Endothelial cell of umbilical vein (primary cell): ENCODE data around the gene F2. TPM values are rescaled to one million over a fixed set of nuclear protein-coding genes. Genes with fewer than 3 reads are reported as not detected.

Experiments
- BruUV-seq: library from RNA; stranded (reverse); fragments of 400-500 nt; replicated peaks from 2 replicates; lab custom pipeline; 2021; lab: Mats Ljungman, UMichigan
- CTCF ChIA-PET: fragments of 300-600, 350-600 bp; sonication (Branson Sonifier 250); formaldehyde crosslinking; loops from one replicate; lab custom pipeline; 2021; ENCODE audit warnings: antibody characterized with exemption, inconsistent platforms; lab: Charles Lee
- POLR2A ChIA-PET: fragments of 300-600, 350-600 bp; sonication (Branson Sonifier 250); formaldehyde crosslinking; loops from one replicate; lab custom pipeline; 2021; ENCODE audit warnings: antibody characterized with exemption, inconsistent platforms; lab: Charles Lee
- DNase-seq: peaks from one replicate; pipeline ENCODE4 v3.0.0-alpha.2; 2011; ENCODE audit warnings: low read depth, low spot score
- FAIRE-seq: peaks from 2 replicates; lab custom pipeline; 2011; peaks lifted over from hg19 to GRCh38; lab: Jason Lieb, UNC
- H2AFZ ChIP-seq: 2 replicates; pipeline ENCODE4 v1.6.0; 2012; ENCODE audit warnings: low read depth, low read length, control low read depth, inconsistent platforms
- H3K27ac ChIP-seq: 2 replicates; pipeline ENCODE4 v1.5.1; 2011; ENCODE audit warnings: low read depth, mild to moderate bottlenecking, control low read depth, low read length, moderate library complexity; ENCODE audit not compliant: insufficient read depth
- H3K27me3 ChIP-seq, 2 experiments: 2 replicates each; pipeline versions ENCODE4 v1.6.0 to v1.6.1; 2011; ENCODE audit warnings: low read length in 2 of 2, mixed read lengths in 1 of 2; ENCODE audit not compliant: control insufficient read depth in 2 of 2, insufficient read depth in 2 of 2
- H3K36me3 ChIP-seq, 2 experiments: 2 replicates in 1 of 2; 3 replicates in 1 of 2; pipeline ENCODE4 v1.5.1; 2011; ENCODE audit warnings: low read length in 2 of 2, mild to moderate bottlenecking in 1 of 2, moderate library complexity in 1 of 2; ENCODE audit not compliant: control insufficient read depth in 2 of 2, insufficient read depth in 2 of 2; ENCODE audit errors: extremely low read depth in 1 of 2
- H3K4me1 ChIP-seq: 3 replicates; pipeline ENCODE4 v1.5.1; 2011; ENCODE audit warnings: mild to moderate bottlenecking, low read length; ENCODE audit not compliant: control insufficient read depth, insufficient read depth; ENCODE audit errors: extremely low read depth
- H3K4me2 ChIP-seq: 2 replicates; pipeline ENCODE4 v1.6.1; 2011; ENCODE audit warnings: low read length, control low read depth, mixed read lengths; ENCODE audit not compliant: insufficient read depth
- H3K4me3 ChIP-seq, 3 experiments: fragments of 200-600 bp in 1 of 3; sonication (generic), shearing (Covaris generic) in 1 of 3; replicated peaks in 1 of 3; 2 replicates each; pipeline ENCODE4 v1.5.1; 2011 to 2016; ENCODE audit warnings: control low read depth in 3 of 3, low read length in 3 of 3, mild to moderate bottlenecking in 2 of 3, inconsistent platforms in 1 of 3, low read depth in 1 of 3, moderate library complexity in 1 of 3; ENCODE audit not compliant: insufficient read depth in 1 of 3
- H3K79me2 ChIP-seq: 2 replicates; pipeline ENCODE4 v1.6.0; 2012; ENCODE audit warnings: low read length, inconsistent platforms; ENCODE audit not compliant: control insufficient read depth, insufficient read depth
- H3K9ac ChIP-seq: replicated peaks from 2 replicates; pipeline ENCODE3; 2011; ENCODE audit warnings: low read length, control low read depth; ENCODE audit not compliant: insufficient read depth; ENCODE audit errors: extremely low read depth
- H3K9me1 ChIP-seq: replicated peaks from 3 replicates; pipeline ENCODE4 v1.6.0; 2011; ENCODE audit warnings: mild to moderate bottlenecking, low read length; ENCODE audit not compliant: control insufficient read depth, insufficient read depth; ENCODE audit errors: extremely low read depth
- H3K9me3 ChIP-seq: replicated peaks from 2 replicates; pipeline ENCODE4 v1.5.1; 2012; ENCODE audit warnings: low read length, inconsistent platforms; ENCODE audit not compliant: control insufficient read depth, insufficient read depth
- H4K20me1 ChIP-seq: replicated peaks from 2 replicates; pipeline ENCODE3; 2011; ENCODE audit warnings: mild to moderate bottlenecking, low read length; ENCODE audit not compliant: control insufficient read depth, insufficient read depth; ENCODE audit errors: extremely low read depth
- CTCF ChIP-seq, 2 donors: IDR thresholded peaks; 1 replicate in 1 of 2; 2 replicates in 1 of 2; pipeline ENCODE4 v1.5.1; 2011; ENCODE audit warnings: low read length in 2 of 2, mild to moderate bottlenecking in 2 of 2, moderate library complexity in 2 of 2, control low read depth in 1 of 2, inconsistent platforms in 1 of 2, low read depth in 1 of 2; ENCODE audit not compliant: insufficient read depth in 1 of 2; ENCODE audit errors: extremely low read depth in 1 of 2
- EZH2 ChIP-seq: IDR thresholded peaks from 2 replicates; pipeline ENCODE4 v1.6.1; 2012; ENCODE audit warnings: borderline replicate concordance, low read depth, mild to moderate bottlenecking, moderate library complexity, low read length, inconsistent platforms; ENCODE audit not compliant: severe bottlenecking
- FOS ChIP-seq: IDR thresholded peaks from 2 replicates; pipeline ENCODE4 v1.6.1; 2011; ENCODE audit warnings: mild to moderate bottlenecking, low read length, moderate library complexity, borderline replicate concordance; ENCODE audit not compliant: insufficient read depth
- GATA2 ChIP-seq: IDR thresholded peaks from 2 replicates; pipeline ENCODE4 v1.7.0; 2011; ENCODE audit warnings: low read depth, mild to moderate bottlenecking, moderate library complexity, mixed read lengths, low read length; ENCODE audit not compliant: insufficient read length, insufficient read depth
- JUN ChIP-seq: IDR thresholded peaks from 2 replicates; pipeline ENCODE4 v1.6.1; 2011; ENCODE audit warnings: borderline replicate concordance, low read depth; ENCODE audit not compliant: insufficient read length, insufficient read depth
- MAX ChIP-seq: IDR thresholded peaks from 2 replicates; pipeline ENCODE4 v1.6.1; 2011; ENCODE audit not compliant: insufficient read depth, insufficient read length
- MYC ChIP-seq: IDR thresholded peaks from one replicate; pipeline ENCODE4 v1.6.1; 2011; ENCODE audit warnings: mild to moderate bottlenecking, low read depth, low read length
- POLR2A ChIP-seq: IDR thresholded peaks from 2 replicates; pipeline ENCODE4 v1.6.1; 2012; ENCODE audit warnings: low read depth, mild to moderate bottlenecking, control low read depth, low read length
- POLR2AphosphoS5 ChIP-seq: IDR thresholded peaks from 2 replicates; pipeline ENCODE4 v1.6.1; 2012; ENCODE audit warnings: low read depth, mild to moderate bottlenecking, control low read depth, low read length, moderate library complexity; ENCODE audit not compliant: insufficient read depth
- dilution Hi-C: fragments of 300-500 bp; cut with MboI; formaldehyde crosslinking; loops from one replicate; pipeline ENCODE4 v1.15.0; 2019; ENCODE audit warnings: low sequenced_read_pairs; ENCODE audit not compliant: extremely low pct_ligation_motif_present
- intact Hi-C: fragments of 100-400 bp; cut with micrococcal nuclease; formaldehyde crosslinking; loops from one replicate; pipeline ENCODE4 v1.10.0; 2022
- polyA plus RNA-seq, 4 experiments: library from polyadenylated mRNA; depleted of rRNA in 3 of 4; stranded (reverse) in 3 of 4; unstranded in 1 of 4; fragments of >200 nt; gene quantifications; 2 replicates each; pipeline versions ENCODE4 v1.2.1 to v1.2.3, GENCODE V29; 2011 to 2012; ENCODE audit warnings: missing spikeins in 1 of 4
- total RNA-seq: library from RNA; stranded (reverse); gene quantifications from 2 replicates; pipeline ENCODE4 v1.2.3, GENCODE V29; 2021

Gene F2
- total and polyA plus RNA-seq, 2 donors (not counting 3 experiments of a cell fraction or from before 2014, with no cell fraction given) = 0.04 TPM; not detected in 1

GRCh38 chr11:46733234-46733633 is 14.2 kb downstream of the F2 start:
- H3K4me2 ChIP-seq = no peak overlapping the region
- intact Hi-C loops (no loop called here), dilution Hi-C loops (no loop called here)
- DNase-seq (no peak), FAIRE-seq (no peak)
- no peaks in the 10 kb centered on the region for H3K36me3 ChIP-seq
- H3K9me3 ChIP-seq = no peaks in the 10 kb centered on the region
- H3K79me2 ChIP-seq = no peaks in the 10 kb centered on the region
- POLR2A ChIA-PET = no interaction called here
- H4K20me1 ChIP-seq = no peaks in the 10 kb centered on the region
- no peak overlapping the region for H2AFZ ChIP-seq
- H3K27me3 ChIP-seq = no peaks in the 10 kb centered on the region
- peaks cover 4% of the 10 kb centered on the region for H3K4me1 ChIP-seq
- H3K27ac ChIP-seq = no peak overlapping the region
- BruUV-seq = no TSS peak
- no peak overlapping the region for H3K4me3 ChIP-seq
- H3K9me1 ChIP-seq = no peaks in the 10 kb centered on the region
- H3K9ac ChIP-seq = no peak overlapping the region
- no peak for TF ChIP-seq JUN
- TF ChIP-seq POLR2AphosphoS5 = no peak
- TF ChIP-seq POLR2A = no peak
- no peak for TF ChIP-seq EZH2
- TF ChIP-seq FOS = no peak
- no peak for TF ChIP-seq CTCF (IDR thresholded peaks at IDR 0.05; ENCODE audit: extremely low read depth in 1 of 2, insufficient read depth in 1 of 2, low read depth in 1 of 2, low read length in 2 of 2)
- TF ChIP-seq MAX = no peak
- TF ChIP-seq GATA2 = no peak
- TF ChIP-seq MYC = no peak
- CTCF ChIA-PET = no interaction called here
